ENCODE measurements around the gene TSPY8.
"Not testable (repeated sequence)": the region's sequence is repeated elsewhere in the genome, so short reads cannot be mapped to it uniquely, and the experiment has no call there.

Gene TSPY8, protein sequence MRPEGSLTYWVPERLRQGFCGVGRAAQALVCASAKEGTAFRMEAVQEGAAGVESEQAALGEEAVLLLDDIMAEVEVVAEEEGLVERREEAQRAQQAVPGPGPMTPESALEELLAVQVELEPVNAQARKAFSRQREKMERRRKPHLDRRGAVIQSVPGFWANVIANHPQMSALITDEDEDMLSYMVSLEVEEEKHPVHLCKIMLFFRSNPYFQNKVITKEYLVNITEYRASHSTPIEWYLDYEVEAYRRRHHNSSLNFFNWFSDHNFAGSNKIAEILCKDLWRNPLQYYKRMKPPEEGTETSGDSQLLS

DNA sequence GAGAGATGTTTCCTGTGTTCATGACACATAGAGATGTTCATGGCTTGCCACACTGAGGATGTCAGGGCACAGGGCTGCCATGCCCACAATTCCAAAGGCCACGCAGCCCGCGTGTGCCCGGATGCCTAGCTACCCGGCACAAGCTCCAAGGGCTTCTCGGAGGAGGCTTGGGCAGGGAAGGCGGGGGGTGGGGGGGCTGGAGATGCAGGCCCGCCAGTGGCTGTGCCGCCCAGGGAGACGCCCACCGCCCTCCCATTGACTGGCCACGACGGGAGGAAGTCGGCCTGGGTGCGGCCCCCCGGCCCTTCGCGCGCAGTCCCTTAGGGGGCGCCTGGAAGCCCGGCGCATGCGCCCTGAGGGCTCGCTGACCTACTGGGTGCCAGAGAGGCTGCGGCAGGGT, at the start of gene TSPY8:
TSPY8 (plus strand) TSS at position 301 of the 400 bp plus-strand sequence; CDS start at position 347, 46 bp downstream.
- not testable (repeated sequence) for DNase-seq

DNA sequence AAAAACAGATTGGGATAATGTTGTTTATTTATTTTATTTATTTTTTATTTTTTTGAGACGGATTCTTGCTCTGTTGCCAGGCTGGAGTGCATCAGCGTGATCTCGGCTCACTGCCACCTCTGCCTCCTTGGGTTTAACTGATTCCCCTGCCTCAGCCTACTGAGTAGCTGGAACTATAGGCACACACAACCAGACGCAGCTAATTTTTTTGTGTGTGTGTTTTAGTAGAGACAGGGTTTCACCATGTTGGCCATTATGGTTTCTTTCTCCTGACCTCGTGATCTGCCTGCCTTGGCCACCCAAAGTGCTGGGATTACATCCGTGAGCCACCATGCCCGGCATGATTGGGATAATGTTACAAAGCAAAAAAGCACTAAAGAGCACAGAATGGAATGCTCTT, 36.6 kb upstream of the TSPY8 start:
- no peak for DNase-seq

DNA sequence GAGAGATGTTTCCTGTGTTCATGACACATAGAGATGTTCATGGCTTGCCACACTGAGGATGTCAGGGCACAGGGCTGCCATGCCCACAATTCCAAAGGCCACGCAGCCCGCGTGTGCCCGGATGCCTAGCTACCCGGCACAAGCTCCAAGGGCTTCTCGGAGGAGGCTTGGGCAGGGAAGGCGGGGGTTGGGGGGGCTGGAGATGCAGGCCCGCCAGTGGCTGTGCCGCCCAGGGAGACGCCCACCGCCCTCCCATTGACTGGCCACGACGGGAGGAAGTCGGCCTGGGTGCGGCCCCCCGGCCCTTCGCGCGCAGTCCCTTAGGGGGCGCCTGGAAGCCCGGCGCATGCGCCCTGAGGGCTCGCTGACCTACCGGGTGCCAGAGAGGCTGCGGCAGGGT, 20.4 kb upstream of the TSPY8 start, which contains the start of gene TSPY4:
TSPY4 (plus strand) TSS at position 301 of the 400 bp plus-strand sequence; CDS start at position 347, 46 bp downstream.
- not testable (repeated sequence) for DNase-seq

DNA sequence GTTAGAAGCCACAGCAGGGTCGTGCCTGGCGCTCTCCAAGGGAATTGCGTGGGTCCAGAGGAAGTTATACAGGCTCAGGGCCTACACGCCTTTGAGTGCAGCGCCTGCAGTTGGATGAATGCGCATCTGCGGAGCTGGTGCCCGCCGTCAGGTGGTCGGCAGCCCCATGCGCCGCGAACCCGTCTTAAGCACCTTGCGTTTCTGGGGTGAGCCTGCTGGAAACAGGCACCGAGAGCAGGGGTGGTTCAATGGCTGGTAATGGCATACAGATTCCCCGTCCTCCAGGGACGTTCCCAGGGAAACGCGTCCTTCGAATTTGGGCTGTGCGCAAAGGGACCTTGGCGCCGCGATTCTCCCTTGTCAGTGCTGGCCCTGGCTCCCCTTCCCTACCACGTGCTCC, 38.9 kb downstream of the TSPY8 start:
- peak in 1 of 2 donors; percentile 1 for DNase-seq

DNA sequence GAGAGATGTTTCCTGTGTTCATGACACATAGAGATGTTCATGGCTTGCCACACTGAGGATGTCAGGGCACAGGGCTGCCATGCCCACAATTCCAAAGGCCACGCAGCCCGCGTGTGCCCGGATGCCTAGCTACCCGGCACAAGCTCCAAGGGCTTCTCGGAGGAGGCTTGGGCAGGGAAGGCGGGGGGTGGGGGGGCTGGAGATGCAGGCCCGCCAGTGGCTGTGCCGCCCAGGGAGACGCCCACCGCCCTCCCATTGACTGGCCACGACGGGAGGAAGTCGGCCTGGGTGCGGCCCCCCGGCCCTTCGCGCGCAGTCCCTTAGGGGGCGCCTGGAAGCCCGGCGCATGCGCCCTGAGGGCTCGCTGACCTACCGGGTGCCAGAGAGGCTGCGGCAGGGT, 40.5 kb downstream of the TSPY8 start, which contains the start of gene TSPY3:
TSPY3 (plus strand) TSS at position 301 of the 400 bp plus-strand sequence; CDS start at position 347, 46 bp downstream.
- DNase-seq, result not testable (repeated sequence)

Data from activated CD4-positive, alpha-beta T cell treated with anti-CD3 and anti-CD28 coated beads for 4 hours (primary cell).